ENCODE measurements around the gene AZU1.
"Not testable (repeated sequence)": the region's sequence is repeated elsewhere in the genome, so short reads cannot be mapped to it uniquely, and the experiment has no call there.

Gene AZU1

GRCh38 chr19:831407-832369, 4.1 kb downstream of the AZU1 start:
- DNase-seq, result no peak

DNA sequence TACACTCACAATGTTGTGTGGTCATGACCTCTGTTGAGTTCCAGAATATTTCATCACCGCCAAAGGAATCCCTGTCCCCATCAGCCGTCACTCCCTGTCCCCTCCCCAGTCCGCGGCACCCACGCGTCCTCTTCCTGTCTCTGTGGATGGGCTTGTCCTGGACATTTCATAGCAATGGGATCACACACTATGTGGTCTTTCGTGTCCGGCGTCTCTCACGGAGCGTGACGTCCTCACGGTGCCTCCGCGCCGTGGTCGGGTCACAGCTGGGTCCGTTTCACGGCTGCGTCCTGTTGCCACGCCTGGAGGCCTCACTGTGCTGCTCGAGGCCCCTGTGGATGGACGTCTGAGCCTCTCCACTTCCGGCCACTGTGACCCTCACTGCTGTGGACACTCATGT, 6.6 kb downstream of the AZU1 start:
- DNase-seq, result no peak

DNA sequence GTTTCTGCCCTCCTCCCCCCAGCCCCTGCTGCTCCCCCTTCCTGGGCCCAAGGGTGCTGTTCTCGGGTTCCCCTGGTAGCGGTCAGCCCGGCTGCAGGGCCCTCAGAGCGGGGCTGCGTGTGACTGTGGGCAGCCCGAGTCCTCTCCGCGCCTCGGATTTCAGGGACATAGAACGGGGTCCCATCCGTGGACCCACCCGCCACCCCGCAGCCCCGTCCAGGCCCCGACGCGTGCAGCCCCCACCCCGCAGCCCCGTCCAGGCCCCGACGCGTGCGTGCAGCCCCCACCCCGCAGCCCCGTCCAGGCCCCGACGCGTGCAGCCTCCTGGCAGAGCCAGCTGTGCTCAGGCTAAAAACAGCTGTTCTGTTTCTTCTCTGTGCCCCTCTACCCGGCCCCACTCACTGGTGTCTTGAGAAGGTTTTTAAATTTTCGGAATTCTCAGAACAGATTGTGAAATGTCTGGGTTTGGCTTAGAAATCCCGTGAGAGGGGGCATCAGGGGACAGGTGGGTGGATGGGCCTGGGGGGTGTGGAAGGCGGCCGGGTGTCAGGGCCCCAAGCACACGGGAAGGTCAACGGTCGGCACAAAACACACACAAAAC, 7.7 kb downstream of the AZU1 start:
- DNase-seq, result no peak

DNA sequence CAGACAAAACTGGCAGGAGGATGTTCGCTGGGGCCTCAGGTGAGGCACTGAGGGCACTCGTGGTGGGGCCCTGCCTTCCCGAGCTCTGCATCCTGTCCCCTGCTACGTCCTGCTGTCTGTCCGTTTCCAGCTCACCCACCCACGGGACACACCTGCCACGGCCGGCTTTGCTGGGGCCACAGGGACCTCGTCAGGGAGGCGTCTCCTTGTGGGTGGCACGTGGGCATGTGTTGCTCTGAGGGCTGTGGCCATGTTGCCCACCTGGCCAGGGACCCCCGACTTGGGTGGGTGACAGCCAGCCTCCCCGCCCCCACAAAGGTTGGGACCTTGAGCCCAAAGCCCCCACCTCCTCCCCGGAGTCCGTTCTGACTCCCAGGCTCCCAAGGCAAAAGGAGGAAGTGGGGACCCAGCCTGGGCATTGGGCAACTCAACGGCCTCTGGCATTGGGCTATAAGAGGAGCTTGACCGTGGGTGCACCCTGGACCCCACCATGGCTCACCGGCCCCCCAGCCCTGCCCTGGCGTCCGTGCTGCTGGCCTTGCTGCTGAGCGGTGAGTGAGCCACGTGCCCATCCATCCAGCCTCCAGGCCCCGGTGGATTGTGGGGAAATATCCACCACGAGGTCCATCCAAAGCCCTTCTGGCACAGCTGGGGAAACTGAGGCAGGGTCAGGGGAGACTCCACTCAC, 13.0 kb downstream of the AZU1 start, which contains the start of gene PRTN3:
PRTN3 (plus strand) TSS at position 481 of the 688 bp plus-strand sequence; CDS start at position 491, 10 bp downstream.
- no peak for DNase-seq

- DNase-seq, result not testable (repeated sequence)
Observed at GRCh38 chr19:842802-843179, 15.2 kb downstream of the AZU1 start.

DNA sequence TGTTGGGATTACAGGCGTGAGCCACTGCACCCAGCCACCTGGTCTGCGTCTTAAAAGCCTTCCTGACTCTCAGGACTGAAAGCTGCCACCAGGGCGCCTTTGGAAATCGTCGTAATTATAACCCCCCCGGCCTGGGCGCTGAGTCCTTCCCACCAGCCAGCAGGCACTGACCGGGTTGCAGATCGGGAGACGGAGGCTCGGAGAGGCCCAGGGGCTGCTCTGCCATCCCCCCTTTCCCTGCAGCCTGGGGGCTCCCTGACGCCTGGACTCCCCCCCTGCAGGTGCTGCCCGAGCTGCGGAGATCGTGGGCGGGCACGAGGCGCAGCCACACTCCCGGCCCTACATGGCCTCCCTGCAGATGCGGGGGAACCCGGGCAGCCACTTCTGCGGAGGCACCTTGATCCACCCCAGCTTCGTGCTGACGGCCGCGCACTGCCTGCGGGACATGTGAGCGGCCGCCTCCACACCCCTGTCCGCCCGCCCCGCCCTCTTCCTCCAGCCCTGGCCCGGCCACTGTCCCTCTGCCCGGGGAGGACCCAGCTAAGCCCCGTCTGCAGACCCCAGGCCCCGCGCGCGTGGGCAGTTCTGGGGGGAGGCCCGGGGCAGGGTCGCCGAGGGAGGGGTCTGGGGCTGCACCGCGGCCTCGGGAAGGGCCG, 15.7 kb downstream of the AZU1 start:
- DNase-seq, result no peak

GRCh38 chr19:843836-844545, 16.4 kb downstream of the AZU1 start:
- no peak for DNase-seq

- DNase-seq, result no peak
Observed at GRCh38 chr19:844546-844971, 16.9 kb downstream of the AZU1 start.

DNA sequence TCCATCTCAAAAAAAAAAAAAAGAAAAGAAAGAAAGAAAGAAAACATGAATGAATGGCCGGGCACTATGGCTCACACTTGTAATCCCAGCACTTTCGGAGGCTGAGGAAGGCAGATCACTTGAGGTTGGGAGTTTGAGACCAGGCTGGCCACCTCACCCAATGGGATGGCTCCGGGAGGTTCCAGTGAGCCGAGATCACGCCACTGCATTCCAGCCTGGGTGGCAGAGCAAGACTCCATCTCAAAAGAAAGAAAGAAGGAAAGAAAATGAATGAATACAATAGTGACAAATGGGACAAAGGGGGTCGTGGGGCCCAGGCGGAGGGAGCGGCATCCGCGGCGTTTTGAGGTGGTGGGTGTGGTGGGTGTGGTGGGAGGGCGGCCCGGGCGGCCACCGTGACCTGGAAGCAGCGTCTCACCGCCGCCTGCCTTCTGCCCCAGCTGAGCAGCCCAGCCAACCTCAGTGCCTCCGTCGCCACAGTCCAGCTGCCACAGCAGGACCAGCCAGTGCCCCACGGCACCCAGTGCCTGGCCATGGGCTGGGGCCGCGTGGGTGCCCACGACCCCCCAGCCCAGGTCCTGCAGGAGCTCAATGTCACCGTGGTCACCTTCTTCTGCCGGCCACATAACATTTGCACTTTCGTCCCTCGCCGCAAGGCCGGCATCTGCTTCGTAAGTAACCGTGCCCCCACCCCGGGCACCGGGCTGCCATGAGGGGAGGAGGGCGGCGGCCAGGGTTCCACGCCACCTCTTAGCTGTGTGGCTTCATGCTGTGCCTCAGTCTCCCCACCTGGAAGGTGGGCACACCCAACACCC, 18.3 kb downstream of the AZU1 start:
- no peak for DNase-seq

GRCh38 chr19:848386-848921, 20.8 kb downstream of the AZU1 start:
- no peak for DNase-seq

DNA sequence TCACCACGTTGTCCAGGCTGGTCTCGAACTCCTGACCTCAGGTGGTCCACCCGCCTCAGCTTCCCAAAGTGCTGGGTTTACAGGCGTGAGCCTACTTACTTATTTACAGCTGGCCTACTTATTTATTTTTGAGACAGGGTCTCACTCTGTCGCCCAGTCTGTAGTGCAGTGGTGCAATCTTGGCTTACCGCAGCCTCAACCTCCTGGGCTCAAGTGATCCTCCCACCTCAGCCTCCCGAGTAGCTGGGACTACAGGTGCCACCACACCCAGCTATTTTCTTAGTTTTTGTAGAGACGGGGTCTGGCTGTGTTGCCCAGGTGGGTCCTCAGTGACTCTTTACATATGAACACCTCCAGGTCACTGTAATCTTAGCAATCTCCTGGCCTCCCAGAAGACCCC, 21.6 kb downstream of the AZU1 start:
- not testable (repeated sequence) for DNase-seq

DNA sequence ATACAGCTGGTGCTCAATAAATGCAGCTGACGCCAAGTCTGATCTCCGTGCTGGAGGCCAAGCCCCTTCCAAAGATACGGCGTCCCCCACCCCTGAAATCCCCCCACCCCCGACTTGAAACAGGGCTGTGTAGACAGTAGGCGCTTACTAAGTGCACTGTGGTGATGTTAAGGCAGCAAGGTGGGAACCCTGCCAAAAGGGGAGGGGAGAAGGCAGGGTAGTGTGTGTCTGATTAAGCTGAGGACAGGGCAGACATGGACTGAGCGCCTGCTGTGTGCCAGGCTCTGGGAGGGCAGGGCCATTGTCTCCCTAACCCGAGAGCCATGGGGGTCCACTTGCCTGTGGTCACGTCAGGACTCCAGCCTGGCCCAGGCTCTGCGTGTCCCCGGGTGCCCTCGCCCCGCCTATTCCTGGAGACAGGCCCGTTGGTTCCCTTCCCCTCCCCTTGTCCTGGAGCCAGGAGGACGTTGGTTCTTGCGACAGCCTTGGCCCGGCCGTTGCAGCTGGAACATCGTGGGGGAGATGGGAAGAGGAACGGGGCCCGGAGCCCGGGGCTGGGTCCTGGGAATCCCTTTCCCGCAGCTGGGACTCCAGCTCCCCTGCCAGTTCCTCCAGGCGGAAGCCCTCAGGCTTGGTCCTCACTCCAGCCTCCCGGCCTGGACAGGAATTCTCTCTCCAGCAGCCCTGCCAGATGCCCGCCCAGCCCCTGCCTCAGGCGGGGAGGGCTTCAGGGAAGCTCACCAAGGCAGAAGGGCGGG, 22.8 kb downstream of the AZU1 start:
- no peak for DNase-seq

GRCh38 chr19:850979-851335, 23.3 kb downstream of the AZU1 start:
- DNase-seq, result no peak

- DNase-seq, result no peak
Observed at GRCh38 chr19:852136-853013, 24.7 kb downstream of the AZU1 start, which contains the start of gene ELANE. Gene ELANE, plus strand, starts transcription at chr19:852303. Its CDS starts 26 bp downstream, at chr19:852329.

DNA sequence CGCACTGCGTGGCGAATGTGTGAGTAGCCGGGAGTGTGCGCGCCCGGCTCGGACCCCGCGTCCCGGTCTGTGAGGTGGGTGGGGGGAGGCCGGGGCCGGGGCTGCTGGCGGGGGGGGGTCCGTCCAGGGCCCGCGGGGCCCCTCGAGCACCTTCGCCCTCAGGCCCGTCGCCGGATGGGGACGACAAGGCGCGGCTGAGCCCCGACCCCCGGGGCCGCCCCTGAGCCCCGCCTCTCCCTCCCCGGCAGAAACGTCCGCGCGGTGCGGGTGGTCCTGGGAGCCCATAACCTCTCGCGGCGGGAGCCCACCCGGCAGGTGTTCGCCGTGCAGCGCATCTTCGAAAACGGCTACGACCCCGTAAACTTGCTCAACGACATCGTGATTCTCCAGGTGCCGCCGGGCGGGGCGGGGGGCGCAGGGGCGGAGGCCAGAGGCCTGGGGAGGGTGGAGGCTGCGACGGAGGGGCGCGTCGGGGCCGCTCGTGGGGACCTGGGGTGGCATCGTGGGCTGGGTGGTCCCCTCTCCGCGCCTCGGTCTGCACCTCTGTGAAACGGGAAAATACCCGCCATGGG, 25.5 kb downstream of the AZU1 start:
- no peak for DNase-seq

DNA sequence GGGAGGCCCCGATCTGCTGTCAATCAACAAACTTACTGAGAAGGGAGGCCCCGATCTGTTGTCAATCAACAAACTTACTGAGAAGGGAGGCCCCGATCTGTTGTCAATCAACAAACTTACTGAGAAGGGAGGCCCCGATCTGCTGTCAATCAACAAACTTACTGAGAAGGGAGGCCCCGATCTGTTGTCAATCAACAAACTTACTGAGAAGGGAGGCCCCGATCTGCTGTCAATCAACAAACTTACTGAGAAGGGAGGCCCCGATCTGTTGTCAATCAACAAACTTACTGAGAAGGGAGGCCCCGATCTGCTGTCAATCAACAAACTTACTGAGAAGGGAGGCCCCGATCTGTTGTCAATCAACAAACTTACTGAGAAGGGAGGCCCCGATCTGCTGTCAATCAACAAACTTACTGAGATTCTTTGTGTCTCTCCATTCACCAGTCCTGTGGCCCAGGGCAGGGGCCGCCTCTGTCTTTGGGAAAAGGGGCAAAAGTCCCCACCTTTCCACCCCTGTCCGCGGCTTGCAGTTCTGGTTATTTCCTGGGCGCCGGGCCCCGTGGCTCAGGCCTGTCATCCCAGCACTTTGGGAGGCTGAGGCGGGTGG, 26.1 kb downstream of the AZU1 start:
- DNase-seq, result not testable (repeated sequence)

GRCh38 chr19:854549-854948, 26.9 kb downstream of the AZU1 start:
- DNase-seq, result no peak

DNA sequence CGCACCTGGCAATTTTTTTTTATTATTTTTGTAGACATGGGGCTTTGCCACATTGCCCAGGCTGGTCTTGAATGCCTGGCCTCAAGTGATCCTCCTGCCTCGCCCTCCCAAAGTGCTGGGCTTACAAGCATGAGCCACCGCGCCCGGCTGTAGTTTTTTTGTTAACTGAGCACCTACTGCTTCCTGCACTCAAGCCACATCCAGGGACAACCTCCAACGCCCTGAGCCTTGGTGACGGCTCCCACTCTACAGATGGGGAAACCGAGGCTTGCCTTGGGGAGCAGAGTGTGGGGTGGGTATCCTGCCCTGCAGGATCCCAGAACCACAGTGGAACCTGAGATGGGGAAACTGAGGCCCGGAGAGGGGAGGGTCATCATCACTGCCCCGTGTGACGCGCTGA, 27.5 kb downstream of the AZU1 start:
- no peak for DNase-seq
